ENCODE results near the gene NR1D1.
A peak's percentile ranks its signal among the peaks of the same experiment; 100 is the strongest.

Gene NR1D1

DNA sequence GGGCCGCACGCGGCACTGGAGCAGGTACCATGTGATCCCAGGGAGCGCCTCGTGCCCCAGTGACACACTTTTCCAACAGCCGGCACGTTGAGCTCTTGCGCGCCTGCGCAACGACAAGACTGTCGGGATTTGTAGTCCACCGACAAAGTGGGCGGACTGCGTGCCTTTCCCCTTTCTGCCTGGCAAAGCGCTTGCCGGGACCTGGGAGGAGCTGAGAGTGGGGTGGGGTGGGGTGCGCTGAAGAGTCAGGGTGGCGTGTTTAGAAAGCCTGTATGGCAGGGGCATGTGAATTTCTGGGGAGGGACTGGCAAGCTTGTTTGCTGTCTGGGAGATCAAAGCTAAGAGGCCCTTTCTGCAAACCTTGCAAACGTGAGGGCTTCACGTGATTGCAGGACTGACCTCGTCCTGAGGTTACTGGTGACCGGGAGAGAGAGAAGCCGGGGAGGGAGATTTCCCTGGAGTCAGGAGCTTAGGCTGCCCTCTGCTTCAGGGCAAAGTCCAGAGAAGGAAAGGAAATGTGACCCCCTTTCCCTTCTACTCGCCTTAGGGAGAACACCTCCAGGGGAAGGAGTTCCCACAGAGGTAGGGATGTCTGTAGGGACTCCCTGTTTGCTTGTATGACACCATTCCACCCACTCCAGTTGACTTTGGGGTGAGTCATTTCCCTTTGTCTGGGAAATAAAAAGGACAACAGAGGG lies 429 bp upstream of the NR1D1 start:
- peak overlapping the region; percentile 77 for H3K27ac ChIP-seq (replicated peaks)
- peak overlapping the region; percentile 62 for H3K4me3 ChIP-seq (replicated peaks; ENCODE audit: insufficient read depth, low read length)
- no peaks in the 10 kb centered on the region for H3K27me3 ChIP-seq (ENCODE audit: insufficient read depth, poor library complexity, severe bottlenecking)
- peak; percentile 96 to 98 for DNase-seq (ENCODE audit: low read depth in 1 of 2, low spot score in 1 of 2)
- TF ChIP-seq, protein P1, sequence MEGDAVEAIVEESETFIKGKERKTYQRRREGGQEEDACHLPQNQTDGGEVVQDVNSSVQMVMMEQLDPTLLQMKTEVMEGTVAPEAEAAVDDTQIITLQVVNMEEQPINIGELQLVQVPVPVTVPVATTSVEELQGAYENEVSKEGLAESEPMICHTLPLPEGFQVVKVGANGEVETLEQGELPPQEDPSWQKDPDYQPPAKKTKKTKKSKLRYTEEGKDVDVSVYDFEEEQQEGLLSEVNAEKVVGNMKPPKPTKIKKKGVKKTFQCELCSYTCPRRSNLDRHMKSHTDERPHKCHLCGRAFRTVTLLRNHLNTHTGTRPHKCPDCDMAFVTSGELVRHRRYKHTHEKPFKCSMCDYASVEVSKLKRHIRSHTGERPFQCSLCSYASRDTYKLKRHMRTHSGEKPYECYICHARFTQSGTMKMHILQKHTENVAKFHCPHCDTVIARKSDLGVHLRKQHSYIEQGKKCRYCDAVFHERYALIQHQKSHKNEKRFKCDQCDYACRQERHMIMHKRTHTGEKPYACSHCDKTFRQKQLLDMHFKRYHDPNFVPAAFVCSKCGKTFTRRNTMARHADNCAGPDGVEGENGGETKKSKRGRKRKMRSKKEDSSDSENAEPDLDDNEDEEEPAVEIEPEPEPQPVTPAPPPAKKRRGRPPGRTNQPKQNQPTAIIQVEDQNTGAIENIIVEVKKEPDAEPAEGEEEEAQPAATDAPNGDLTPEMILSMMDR (IDR thresholded peaks at IDR 0.05; ENCODE audit: insufficient read depth, low read length), result no peak
- no peak for TF ChIP-seq SPI1 (IDR thresholded peaks at IDR 0.05; ENCODE audit: borderline replicate concordance, low read depth)
- no peak for TF ChIP-seq GABPA (IDR thresholded peaks at IDR 0.05; ENCODE audit: low read depth)
- TF ChIP-seq, protein P2, sequence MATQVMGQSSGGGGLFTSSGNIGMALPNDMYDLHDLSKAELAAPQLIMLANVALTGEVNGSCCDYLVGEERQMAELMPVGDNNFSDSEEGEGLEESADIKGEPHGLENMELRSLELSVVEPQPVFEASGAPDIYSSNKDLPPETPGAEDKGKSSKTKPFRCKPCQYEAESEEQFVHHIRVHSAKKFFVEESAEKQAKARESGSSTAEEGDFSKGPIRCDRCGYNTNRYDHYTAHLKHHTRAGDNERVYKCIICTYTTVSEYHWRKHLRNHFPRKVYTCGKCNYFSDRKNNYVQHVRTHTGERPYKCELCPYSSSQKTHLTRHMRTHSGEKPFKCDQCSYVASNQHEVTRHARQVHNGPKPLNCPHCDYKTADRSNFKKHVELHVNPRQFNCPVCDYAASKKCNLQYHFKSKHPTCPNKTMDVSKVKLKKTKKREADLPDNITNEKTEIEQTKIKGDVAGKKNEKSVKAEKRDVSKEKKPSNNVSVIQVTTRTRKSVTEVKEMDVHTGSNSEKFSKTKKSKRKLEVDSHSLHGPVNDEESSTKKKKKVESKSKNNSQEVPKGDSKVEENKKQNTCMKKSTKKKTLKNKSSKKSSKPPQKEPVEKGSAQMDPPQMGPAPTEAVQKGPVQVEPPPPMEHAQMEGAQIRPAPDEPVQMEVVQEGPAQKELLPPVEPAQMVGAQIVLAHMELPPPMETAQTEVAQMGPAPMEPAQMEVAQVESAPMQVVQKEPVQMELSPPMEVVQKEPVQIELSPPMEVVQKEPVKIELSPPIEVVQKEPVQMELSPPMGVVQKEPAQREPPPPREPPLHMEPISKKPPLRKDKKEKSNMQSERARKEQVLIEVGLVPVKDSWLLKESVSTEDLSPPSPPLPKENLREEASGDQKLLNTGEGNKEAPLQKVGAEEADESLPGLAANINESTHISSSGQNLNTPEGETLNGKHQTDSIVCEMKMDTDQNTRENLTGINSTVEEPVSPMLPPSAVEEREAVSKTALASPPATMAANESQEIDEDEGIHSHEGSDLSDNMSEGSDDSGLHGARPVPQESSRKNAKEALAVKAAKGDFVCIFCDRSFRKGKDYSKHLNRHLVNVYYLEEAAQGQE (IDR thresholded peaks at IDR 0.05; ENCODE audit: insufficient replicate concordance, low read depth), result no peak
- no peak for TF ChIP-seq POLR2AphosphoS5 (IDR thresholded peaks at IDR 0.05; ENCODE audit: low read depth)

DNA sequence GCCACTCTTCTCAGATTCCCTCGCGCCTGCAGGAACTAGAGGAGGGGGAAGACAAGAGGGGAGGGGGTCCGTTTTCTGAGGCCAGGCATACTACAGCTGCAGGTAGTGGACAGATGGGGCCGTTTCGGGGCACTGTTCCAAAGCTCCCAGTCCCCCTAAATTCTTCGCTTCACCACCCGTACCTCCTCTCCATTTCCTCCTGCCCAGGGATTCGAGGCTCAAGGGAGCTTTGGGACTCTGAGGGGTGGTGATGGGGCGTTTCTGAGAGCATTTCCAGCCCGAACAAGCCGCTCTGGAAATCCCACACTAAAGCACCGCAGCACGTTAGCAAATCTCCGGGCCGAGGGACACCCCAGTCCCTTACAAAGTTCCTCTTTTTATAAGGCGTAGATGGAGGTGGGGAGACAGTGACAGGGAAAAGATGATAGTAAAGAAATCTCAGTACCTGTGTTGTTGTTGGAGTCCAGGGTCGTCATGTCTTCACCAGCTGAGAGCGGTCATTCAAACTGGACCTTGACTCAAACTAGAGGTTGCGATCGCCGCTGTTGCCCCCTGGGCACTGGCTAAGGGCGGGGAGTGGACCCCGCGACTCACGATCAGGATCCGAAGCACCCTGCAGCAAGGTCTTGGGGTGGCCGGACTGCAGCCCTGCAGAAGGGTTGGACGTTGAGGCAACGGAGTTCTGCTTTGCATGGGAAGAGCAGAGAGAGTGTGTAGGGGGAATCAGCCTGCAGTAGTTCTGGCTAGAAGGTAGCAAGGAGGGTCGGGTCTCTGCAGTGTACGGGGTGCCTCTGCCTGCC lies 570 bp downstream of the NR1D1 start:
- H3K27ac ChIP-seq (replicated peaks), result peak overlapping the region; percentile 77
- TF ChIP-seq GABPA (IDR thresholded peaks at IDR 0.05; ENCODE audit: low read depth) (no peak), POLR2AphosphoS5 (IDR thresholded peaks at IDR 0.05; ENCODE audit: low read depth) (no peak), SPI1 (IDR thresholded peaks at IDR 0.05; ENCODE audit: borderline replicate concordance, low read depth) (no peak)
- TF ChIP-seq, protein P1 (IDR thresholded peaks at IDR 0.05; ENCODE audit: insufficient read depth, low read length), result no peak
- TF ChIP-seq, protein P2 (IDR thresholded peaks at IDR 0.05; ENCODE audit: insufficient replicate concordance, low read depth), result no peak
- peak in 1 of 2 experiments; percentile 64 for DNase-seq (ENCODE audit: low read depth in 1 of 2, low spot score in 1 of 2)

DNA sequence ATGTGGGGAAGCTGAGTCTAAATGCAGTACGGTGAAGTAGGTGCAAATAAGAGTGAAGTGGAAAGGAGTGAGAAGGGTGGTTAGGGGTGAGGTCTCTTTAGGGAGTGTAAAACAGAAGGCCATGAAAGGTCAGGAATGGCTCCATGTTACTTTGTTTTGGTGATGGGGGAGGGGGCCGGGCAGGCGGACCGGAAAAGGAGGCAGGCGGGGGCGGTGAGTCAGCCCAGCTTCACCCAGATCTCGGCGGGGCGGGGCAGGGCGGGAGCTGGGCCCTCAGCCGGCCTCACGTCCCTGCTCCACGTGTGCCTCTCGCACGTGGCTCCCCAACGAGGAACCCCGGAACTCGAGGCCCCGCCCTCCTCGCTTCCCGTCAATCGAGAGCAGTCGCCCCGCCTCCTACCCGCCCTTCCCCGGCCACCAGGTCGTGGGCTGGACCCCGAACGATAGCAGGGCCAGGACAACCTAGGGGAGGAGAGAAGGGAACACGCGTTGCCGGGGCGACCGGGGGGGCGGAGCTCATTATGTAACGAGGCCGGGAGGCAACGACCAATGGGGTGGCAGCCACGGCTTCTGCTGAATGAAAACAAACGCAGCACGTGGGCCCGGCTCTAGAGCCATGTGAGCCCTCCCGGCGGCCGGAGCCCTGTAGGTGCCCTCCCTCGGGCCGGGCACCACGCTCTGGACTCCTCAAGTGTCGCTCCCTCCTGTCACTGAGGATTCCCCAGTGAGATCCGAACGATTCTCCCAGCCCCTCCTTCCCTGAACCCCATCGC lies 1.4 kb downstream of the NR1D1 start:
- TF ChIP-seq GABPA (IDR thresholded peaks at IDR 0.05; ENCODE audit: low read depth) (no peak), POLR2AphosphoS5 (IDR thresholded peaks at IDR 0.05; ENCODE audit: low read depth) (peak; percentile 25; the same call in 1 of the 2 replicates), SPI1 (IDR thresholded peaks at IDR 0.05; ENCODE audit: borderline replicate concordance, low read depth) (peak; percentile 35; the same call in 1 of the 2 replicates)
- TF ChIP-seq, protein P2 (IDR thresholded peaks at IDR 0.05; ENCODE audit: insufficient replicate concordance, low read depth), result no peak
- TF ChIP-seq, protein P1 (IDR thresholded peaks at IDR 0.05; ENCODE audit: insufficient read depth, low read length), result no peak
- no peaks in the 10 kb centered on the region for H3K27me3 ChIP-seq (ENCODE audit: insufficient read depth, poor library complexity, severe bottlenecking)
- DNase-seq (ENCODE audit: low read depth in 1 of 2, low spot score in 1 of 2), result peak; percentile 99 to 100
- H3K27ac ChIP-seq (replicated peaks), result peak overlapping the region; percentile 85
- H3K4me3 ChIP-seq (replicated peaks; ENCODE audit: insufficient read depth, low read length), result peak overlapping the region; percentile 62

More for the DNA sequence above, 570 bp downstream of the NR1D1 start:
- peak overlapping the region; percentile 62 for H3K4me3 ChIP-seq (replicated peaks; ENCODE audit: insufficient read depth, low read length)
- no peaks in the 10 kb centered on the region for H3K27me3 ChIP-seq (ENCODE audit: insufficient read depth, poor library complexity, severe bottlenecking)

All from HL-60 (cell line).